Right lobe of liver (tissue), 6 donors: ENCODE data around the gene FKBP5. TPM values are rescaled to one million over a fixed set of nuclear protein-coding genes. Genes with fewer than 3 reads are reported as not detected.
"Not testable (repeated sequence)": the region's sequence is repeated elsewhere in the genome, so short reads cannot be mapped to it uniquely, and the experiment has no call there.

ENCODE experiments used
- ATAC-seq, 4 donors: fragments of 200-7000 bp; cut with Tn5 transposase; one replicate each; pipeline ENCODE4 v1.9.1; 2020; ENCODE audit warnings: mild to moderate bottlenecking in 4 of 4, moderate library complexity in 4 of 4
- DNase-seq, 3 donors: peaks; one replicate each; pipeline ENCODE4 v3.0.0-alpha.2; 2020
- H3K27ac ChIP-seq, 3 donors: fragments of 200-600 bp; one replicate each; pipeline ENCODE4 v1.8.0; 2022
- H3K27me3 ChIP-seq, 2 donors: fragments of 200-600 bp; one replicate each; pipeline ENCODE4 v1.8.0; 2022
- H3K36me3 ChIP-seq, 4 donors: fragments of 200-600 bp; sonication (generic) in 1 of 4; one replicate each; pipeline versions ENCODE4 v1.5.1 to v1.8.0; 2017 to 2022; ENCODE audit warnings: control low read depth in 1 of 4
- H3K4me1 ChIP-seq, 4 donors: fragments of 200-600 bp; sonication (generic) in 1 of 4; one replicate each; pipeline versions ENCODE4 v1.5.1 to v1.8.0; 2017 to 2022; ENCODE audit warnings: control low read depth in 1 of 4
- H3K4me3 ChIP-seq, 3 donors: fragments of 200-600 bp; one replicate each; pipeline ENCODE4 v1.8.0; 2022
- H3K9me3 ChIP-seq, 4 donors: fragments of 200-600 bp; sonication (generic) in 1 of 4; one replicate each; pipeline versions ENCODE4 v1.5.1 to v1.8.0; 2017 to 2022; ENCODE audit warnings: control low read depth in 1 of 4
- POLR2A ChIP-seq: fragments of 450-650 bp; IDR thresholded peaks from one replicate; pipeline ENCODE4 v1.6.1; 2017; ENCODE audit warnings: antibody characterized with exemption, mild to moderate bottlenecking
- WGBS: methylation state at CpG from one replicate; pipeline ENCODE4 v1.1.6; 2018; ENCODE audit warnings: low coverage, low lambda C conversion rate; ENCODE audit not compliant: insufficient coverage; ENCODE audit errors: missing lambda C conversion rate; 5-methylcytosine and 5-hydroxymethylcytosine counted together
- intact Hi-C, 2 donors: fragments of 100-400 bp; cut with DNase I; formaldehyde crosslinking; loops; one replicate each; pipeline versions ENCODE4 v1.11.2 to v1.14.1; 2022
- total RNA-seq, 6 experiments: library from RNA; depleted of rRNA in 2 of 6; stranded (reverse); fragments of >200 nt in 2 of 6; fragmentation: NEBNext Ultra II Directional in 3 of 6; extraction: Animal tissue kit (Norgen Biotek cat#: 25700) in 3 of 6; gene quantifications; one replicate each; pipeline versions ENCODE4 v1.1.0 to v1.2.4, GENCODE V29; 2016 to 2023
- TF ChIP-seq, protein P1 (sequence below), 4 donors: fragments of 200-600 bp in 3 of 4; fragments of 450-650 bp in 1 of 4; IDR thresholded peaks; one replicate each; pipeline versions ENCODE4 v1.5.1 to v1.8.0; 2016 to 2022; ENCODE audit warnings: antibody characterized with exemption in 4 of 4, mild to moderate bottlenecking in 2 of 4
- donor health status: DM: no; HTN: yes; CAD: no.
- donor health status: DM: no; HTN: no; CAD: no.
- donor health status: DM: no; HTN: no; CAD: no.
- donor health status: DM: no; HTN: yes; CAD: no.
- donor health status: DM: no; HTN: yes; CAD: no.

The FKBP5 gene
- total RNA-seq, 6 experiments from 2014 or later: 36.1 to 387 (median 111) TPM

DNA sequence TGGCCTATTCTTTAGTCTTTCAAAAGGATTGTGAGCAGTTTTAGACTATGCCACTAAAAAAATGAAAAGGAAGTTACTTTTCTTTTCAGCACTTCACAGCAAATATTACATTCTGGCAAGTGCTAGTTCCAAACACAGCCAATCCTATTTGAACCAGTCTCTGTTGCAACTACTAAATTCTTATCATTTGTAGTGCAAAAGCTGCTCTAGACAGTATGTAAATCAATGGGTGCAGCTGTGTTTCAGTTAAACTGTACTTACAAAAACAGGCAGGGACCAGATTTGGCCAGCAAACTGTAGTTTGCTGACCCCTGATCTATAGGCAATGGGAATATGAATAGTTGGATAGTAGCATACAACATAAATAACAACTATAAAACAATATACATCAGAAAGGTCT lies 107.9 kb downstream of the FKBP5 start:
- Histone ChIP-seq H3K27me3 (no peaks in the 10 kb centered on the region), H3K4me1 (peaks cover 0 to 20% (median 0%) of the 10 kb centered on the region in 4 donors), H3K27ac (no peak overlapping the region), H3K4me3 (no peak overlapping the region), H3K9me3 (no peaks in the 10 kb centered on the region), H3K36me3 (peaks cover 0 to 96% (median 54%) of the 10 kb centered on the region in 4 donors)
- TF ChIP-seq POLR2A: no peak
- TF ChIP-seq, protein P1, sequence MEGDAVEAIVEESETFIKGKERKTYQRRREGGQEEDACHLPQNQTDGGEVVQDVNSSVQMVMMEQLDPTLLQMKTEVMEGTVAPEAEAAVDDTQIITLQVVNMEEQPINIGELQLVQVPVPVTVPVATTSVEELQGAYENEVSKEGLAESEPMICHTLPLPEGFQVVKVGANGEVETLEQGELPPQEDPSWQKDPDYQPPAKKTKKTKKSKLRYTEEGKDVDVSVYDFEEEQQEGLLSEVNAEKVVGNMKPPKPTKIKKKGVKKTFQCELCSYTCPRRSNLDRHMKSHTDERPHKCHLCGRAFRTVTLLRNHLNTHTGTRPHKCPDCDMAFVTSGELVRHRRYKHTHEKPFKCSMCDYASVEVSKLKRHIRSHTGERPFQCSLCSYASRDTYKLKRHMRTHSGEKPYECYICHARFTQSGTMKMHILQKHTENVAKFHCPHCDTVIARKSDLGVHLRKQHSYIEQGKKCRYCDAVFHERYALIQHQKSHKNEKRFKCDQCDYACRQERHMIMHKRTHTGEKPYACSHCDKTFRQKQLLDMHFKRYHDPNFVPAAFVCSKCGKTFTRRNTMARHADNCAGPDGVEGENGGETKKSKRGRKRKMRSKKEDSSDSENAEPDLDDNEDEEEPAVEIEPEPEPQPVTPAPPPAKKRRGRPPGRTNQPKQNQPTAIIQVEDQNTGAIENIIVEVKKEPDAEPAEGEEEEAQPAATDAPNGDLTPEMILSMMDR (IDR thresholded peaks at IDR 0.05): no peak
- DNase-seq (no peak), ATAC-seq (no peak)
- intact Hi-C loops: loop anchor here in 1 of 2 donors (10.0 kb wide), 1 partner anchor 154 kb away; the partner anchor contains the start of gene ARMC12

DNA sequence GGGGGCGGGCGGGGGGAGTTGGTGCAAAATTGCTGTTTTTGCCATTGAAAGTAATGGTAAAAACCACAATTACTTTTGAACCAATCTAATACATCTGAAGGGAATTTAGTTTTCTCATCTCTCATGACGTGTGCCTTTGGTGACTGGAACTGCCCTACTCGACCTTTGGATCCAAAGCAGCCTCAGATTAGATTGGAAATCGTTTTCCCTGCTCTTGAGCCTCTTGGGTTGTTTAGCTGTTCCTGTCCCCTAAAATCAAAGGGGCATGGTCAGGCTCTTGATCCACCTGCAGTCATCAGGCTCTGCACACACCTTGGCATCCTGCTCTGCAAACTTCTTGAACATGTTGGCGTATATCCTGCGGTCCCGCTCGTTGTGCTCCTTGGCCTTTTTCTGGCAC lies 112.0 kb downstream of the FKBP5 start:
- Histone ChIP-seq H3K27ac (no peak overlapping the region), H3K4me1 (peaks cover 0 to 5% (median 0%) of the 10 kb centered on the region in 4 donors), H3K4me3 (no peak overlapping the region), H3K9me3 (no peaks in the 10 kb centered on the region), H3K27me3 (no peaks in the 10 kb centered on the region), H3K36me3 (peaks cover 0 to 92% (median 69%) of the 10 kb centered on the region in 4 donors)
- peak in 2 of 4 donors; percentile 38 to 63 for ATAC-seq
- intact Hi-C loops: no loop called here
- WGBS: 79% methylated on average over 6 of the region's 9 CpGs
- DNase-seq: no peak
- no peak for TF ChIP-seq POLR2A
- TF ChIP-seq, protein P1 (IDR thresholded peaks at IDR 0.05): no peak

DNA sequence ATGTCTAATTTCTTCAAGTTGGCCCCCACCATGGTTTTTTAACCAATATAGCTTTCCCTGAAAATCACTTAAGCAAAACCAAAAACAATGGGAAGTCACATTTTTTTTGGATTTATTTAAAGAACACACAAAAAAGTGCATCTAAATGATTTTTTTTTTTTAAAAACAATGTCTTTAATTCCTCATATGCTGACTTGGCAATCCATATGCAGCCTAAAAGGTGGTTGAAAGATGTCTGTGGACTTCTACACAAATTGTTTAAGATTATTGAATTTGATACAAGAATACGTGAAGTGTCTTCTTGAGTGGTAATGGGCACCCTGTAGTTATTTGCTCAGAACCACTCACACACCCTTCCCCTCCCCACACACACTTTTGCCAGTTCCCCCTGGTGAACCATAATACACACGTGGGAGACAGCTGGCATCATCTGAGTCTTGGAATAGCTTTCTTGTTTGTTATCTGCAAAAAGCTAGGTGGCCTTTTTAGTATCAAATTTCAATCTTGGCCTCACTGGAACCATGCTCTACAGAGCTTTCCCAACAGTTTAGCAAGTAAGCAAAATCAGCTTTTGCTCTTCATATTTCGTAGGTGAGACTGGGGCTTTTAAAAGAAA lies 115.1 kb downstream of the FKBP5 start:
- DNase-seq (no peak), ATAC-seq (no peak)
- H3K36me3 ChIP-seq: peaks cover 0 to 67% (median 51%) of the 10 kb centered on the region in 4 donors
- no peak overlapping the region for H3K27ac ChIP-seq
- TF ChIP-seq POLR2A: no peak
- TF ChIP-seq, protein P1 (IDR thresholded peaks at IDR 0.05): no peak
- H3K9me3 ChIP-seq: no peaks in the 10 kb centered on the region
- WGBS: 87% methylated on average over 3 of the region's 3 CpGs
- peaks cover 0 to 5% (median 0%) of the 10 kb centered on the region in 4 donors for H3K4me1 ChIP-seq
- H3K4me3 ChIP-seq: no peak overlapping the region
- H3K27me3 ChIP-seq: no peaks in the 10 kb centered on the region
- intact Hi-C loops: no loop called here

DNA sequence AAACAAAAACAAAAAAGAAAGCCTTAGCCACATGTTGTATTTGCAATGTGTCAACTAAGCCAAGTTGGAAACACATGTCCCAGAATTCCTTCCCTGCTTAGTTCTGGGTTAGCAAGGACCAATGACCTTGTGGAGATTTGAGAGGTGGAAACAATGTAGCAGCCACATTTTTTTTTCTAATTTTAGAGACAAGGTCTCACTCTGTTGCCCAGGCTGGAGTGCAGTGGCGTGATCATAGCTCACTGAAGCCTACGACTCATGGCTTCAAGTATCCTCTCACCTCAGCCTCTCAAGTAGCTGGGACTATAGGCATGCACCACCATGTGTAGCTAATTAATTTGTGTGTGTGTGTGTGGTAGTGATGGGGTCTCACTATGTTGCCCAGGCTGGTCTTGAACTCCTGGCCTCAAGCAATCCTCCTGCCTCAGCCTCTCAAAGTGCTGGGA lies 117.8 kb downstream of the FKBP5 start:
- intact Hi-C loops, ATAC-seq, H3K4me1 ChIP-seq, H3K27ac ChIP-seq, H3K4me3 ChIP-seq, H3K9me3 ChIP-seq, DNase-seq, H3K27me3 ChIP-seq: not testable (repeated sequence)
- 100% methylated on average over 1 of the region's 2 CpGs for WGBS
- peaks cover 0 to 42% (median 29%) of the 10 kb centered on the region in 4 donors for H3K36me3 ChIP-seq
- peak; percentile 9 for TF ChIP-seq POLR2A

- Histone ChIP-seq H3K9me3 (no peaks in the 10 kb centered on the region), H3K4me3 (no peak overlapping the region), H3K27me3 (no peaks in the 10 kb centered on the region), H3K27ac (no peak overlapping the region), H3K4me1 (no peaks in the 10 kb centered on the region), H3K36me3 (peaks cover 0 to 23% (median 11%) of the 10 kb centered on the region in 4 donors)
- intact Hi-C loops: loop anchor here in 1 of 2 donors (10.0 kb wide), 1 partner anchor 166 kb away; the partner anchor contains the start of gene ARMC12
- ATAC-seq: peak; percentile 77 to 89 (median 84)
- TF ChIP-seq, protein P1 (IDR thresholded peaks at IDR 0.05): peak; percentile 40 to 67 (median 46)
- TF ChIP-seq POLR2A: no peak
- peak; percentile 43 to 64 (median 62) for DNase-seq
- 48% methylated on average over 3 of the region's 5 CpGs for WGBS
These were observed 119.7 kb downstream of the FKBP5 start for GRCh38 chr6:35569011-35569461.
